ENCODE results near the gene ZNF155.
A peak's percentile ranks its signal among the peaks of the same experiment; 100 is the strongest.

The ZNF155 gene

DNA sequence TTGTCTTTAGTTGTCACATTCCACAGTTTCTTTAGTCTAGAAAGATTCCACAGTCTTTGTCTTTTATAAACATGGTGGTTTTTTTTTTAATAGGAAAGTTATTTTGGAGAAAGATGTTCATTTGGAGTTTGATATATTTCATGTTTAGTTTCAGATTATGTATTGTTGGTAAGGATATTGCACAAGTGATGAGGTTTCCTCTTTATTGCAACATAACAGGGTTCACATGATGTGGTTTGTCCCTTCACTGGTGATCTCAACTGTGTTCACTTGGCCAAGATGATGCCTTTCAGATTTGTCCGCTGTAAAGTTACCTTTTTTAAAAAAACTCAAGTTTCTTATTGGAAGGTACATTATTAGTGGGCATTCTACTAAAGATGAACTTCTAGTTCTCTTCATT is 22.0 kb downstream of the ZNF155 start:
- peak; percentile 74 for DNase-seq (ENCODE audit: low read depth)
- no peak for TF ChIP-seq CTCF (IDR thresholded peaks at IDR 0.05; ENCODE audit: low read length, missing control alignments)
- H3K4me3 ChIP-seq (replicated peaks; ENCODE audit: low read depth, low read length), result no peak overlapping the region

DNA sequence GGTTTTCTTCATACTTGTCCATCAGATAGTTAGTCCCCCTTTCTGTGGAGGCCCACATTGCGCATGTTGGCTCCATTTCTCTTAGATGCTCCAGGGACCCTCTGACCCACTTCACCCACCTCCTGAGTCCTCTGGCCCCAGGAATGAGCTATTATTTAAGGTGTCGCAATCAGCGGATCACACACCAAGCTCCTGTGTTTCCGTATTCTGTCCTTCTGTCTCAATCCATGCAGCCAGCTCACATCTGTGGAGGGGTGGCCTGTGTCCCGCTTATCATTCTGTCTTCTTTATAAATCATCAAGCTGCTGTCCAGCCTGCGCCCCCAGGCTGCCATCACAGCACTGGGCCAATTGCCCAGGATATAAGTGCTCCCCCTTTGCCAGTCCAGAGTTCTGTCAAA is 23.5 kb downstream of the ZNF155 start:
- no peak for DNase-seq (ENCODE audit: low read depth)
- H3K4me3 ChIP-seq (replicated peaks; ENCODE audit: low read depth, low read length), result no peak overlapping the region

DNA sequence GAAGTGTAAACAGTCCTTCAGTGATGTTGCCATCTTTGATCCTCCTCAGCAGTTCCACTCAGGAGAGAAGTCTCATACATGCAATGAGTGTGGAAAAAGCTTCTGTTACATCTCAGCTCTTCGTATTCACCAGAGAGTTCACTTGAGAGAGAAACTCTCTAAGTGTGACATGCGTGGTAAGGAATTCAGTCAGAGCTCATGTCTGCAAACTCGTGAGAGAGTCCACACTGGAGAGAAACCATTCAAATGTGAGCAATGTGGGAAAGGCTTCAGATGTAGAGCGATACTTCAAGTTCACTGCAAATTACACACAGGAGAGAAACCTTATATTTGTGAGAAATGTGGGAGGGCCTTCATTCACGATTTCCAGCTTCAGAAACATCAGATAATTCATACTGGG is 26.5 kb downstream of the ZNF155 start:
- no peak overlapping the region for H3K4me3 ChIP-seq (replicated peaks; ENCODE audit: low read depth, low read length)
- TF ChIP-seq CTCF (IDR thresholded peaks at IDR 0.05; ENCODE audit: low read length, missing control alignments), result no peak
- DNase-seq (ENCODE audit: low read depth), result no peak

More for the DNA sequence above, 23.5 kb downstream of the ZNF155 start:
- no peak for TF ChIP-seq CTCF (IDR thresholded peaks at IDR 0.05; ENCODE audit: low read length, missing control alignments)

DNA sequence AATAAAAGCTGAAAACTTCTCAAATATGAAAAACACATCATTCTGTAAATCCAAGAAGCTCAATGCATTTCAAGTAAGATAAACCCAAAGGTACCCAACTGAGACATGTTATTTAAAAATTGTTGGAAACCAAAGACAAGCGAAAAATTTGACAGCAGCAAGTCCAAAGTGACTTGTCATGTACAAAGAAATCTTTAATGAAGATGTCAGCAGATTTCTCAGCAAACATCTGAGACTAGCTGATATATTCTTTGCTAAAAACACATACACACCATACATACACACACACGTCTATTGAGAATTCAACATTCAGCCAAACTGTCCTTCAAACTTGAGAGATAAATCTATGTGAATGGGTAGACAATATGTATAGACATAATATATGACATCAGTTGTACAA is 35.5 kb downstream of the ZNF155 start:
- no peak overlapping the region for H3K4me3 ChIP-seq (replicated peaks; ENCODE audit: low read depth, low read length)
- no peak for DNase-seq (ENCODE audit: low read depth)
- TF ChIP-seq CTCF (IDR thresholded peaks at IDR 0.05; ENCODE audit: low read length, missing control alignments), result no peak

- H3K4me3 ChIP-seq (replicated peaks; ENCODE audit: low read depth, low read length), result no peak overlapping the region
- DNase-seq (ENCODE audit: low read depth), result no peak
- TF ChIP-seq CTCF (IDR thresholded peaks at IDR 0.05; ENCODE audit: low read length, missing control alignments), result no peak
Observed at GRCh38 chr19:44021221-44021620, 37.2 kb downstream of the ZNF155 start.

DNA sequence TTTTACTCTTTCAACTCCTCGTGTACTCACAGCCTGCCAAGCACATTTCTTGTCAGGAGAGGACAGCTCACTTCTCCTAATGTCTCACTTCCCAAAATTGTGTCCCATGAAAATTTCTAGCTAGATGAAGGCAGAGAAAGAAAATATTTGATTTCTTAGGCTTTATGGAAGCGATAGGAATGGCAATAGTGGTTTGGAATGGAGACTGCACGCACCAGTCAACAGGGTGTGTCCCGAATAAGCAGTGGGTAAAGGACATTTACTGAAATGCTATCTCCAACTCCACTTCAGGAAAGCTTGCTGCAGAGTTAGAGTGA is 40.9 kb downstream of the ZNF155 start:
- TF ChIP-seq CTCF (IDR thresholded peaks at IDR 0.05; ENCODE audit: low read length, missing control alignments), result no peak
- no peak for DNase-seq (ENCODE audit: low read depth)
- peak overlapping the region; percentile 90 for H3K4me3 ChIP-seq (replicated peaks; ENCODE audit: low read depth, low read length)

DNA sequence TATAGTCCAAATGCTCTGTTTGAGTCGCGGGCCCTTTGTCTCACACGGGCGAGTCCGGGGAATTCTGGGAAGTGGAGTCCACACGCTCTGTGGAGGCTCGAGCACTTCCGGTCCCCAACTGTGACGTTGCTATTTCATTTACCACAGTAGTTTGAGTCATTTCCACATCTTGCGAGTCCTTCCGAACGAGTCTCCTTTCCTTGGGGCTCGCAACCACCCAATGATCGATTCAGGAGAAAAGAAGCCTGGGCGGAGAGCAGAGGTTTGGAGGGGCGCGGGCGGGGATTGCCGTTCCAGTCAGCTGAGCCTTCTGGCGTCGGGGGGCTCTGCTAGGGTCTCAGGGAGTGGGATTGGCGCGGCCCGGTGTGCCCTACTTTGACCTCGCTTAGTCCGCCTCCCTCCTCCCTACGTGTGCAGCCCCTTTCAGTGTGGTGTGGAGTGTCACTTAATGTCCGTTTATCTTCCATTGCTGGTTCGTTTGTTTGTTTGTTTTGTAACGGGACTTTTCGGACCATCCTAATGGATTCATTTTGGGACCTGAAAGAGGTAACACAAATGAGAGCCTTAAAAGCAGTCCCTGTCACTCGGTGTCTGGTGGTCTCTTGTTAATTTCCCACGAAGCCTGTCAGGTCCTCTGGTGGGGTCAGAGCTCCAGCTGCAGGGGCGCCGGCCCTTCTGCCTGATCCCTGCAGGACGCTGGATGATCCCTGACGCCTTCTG is 41.4 kb downstream of the ZNF155 start, which contains the start of gene ZNF222:
ZNF222 (plus strand) TSS at position 163 of the 720 bp plus-strand sequence; CDS start at position 221, 58 bp downstream.
- DNase-seq (ENCODE audit: low read depth), result peak; percentile 93
- peak within 1 kb of the TSS; percentile 90 for H3K4me3 ChIP-seq (replicated peaks; ENCODE audit: low read depth, low read length)
- TF ChIP-seq CTCF (IDR thresholded peaks at IDR 0.05; ENCODE audit: low read length, missing control alignments), result no peak

Measured in fibroblast of pulmonary artery (primary cell).